Glomerular visceral epithelial cell (primary cell): ENCODE results near the gene FOXF1.
A peak's percentile ranks its signal among the peaks of the same experiment; 100 is the strongest.

Experiments
- DNase-seq: peaks from one replicate; pipeline ENCODE4 v3.0.0-alpha.2; 2016; ENCODE audit errors: extremely low spot score

FOXF1 gene

GRCh38 chr16:86517652-86518258 is 7.4 kb downstream of the FOXF1 start:
- DNase-seq = peak; percentile 27

- DNase-seq = no peak
Measured at GRCh38 chr16:86519007-86519648, 8.8 kb downstream of the FOXF1 start.

- peak; percentile 44 for DNase-seq
Measured at GRCh38 chr16:86519649-86520316, 9.5 kb downstream of the FOXF1 start.

- DNase-seq = no peak
Measured at GRCh38 chr16:86520317-86521210, 10.2 kb downstream of the FOXF1 start.

GRCh38 chr16:86521236-86522197 is 11.2 kb downstream of the FOXF1 start:
- no peak for DNase-seq

- DNase-seq = no peak
Measured at GRCh38 chr16:86522634-86523033, 12.3 kb downstream of the FOXF1 start.

GRCh38 chr16:86523166-86523740 is 12.9 kb downstream of the FOXF1 start:
- no peak for DNase-seq

GRCh38 chr16:86524029-86524428 is 13.7 kb downstream of the FOXF1 start:
- no peak for DNase-seq

- DNase-seq = no peak
Measured at GRCh38 chr16:86525696-86526095, 15.4 kb downstream of the FOXF1 start.

GRCh38 chr16:86527366-86527765 is 17.0 kb downstream of the FOXF1 start:
- no peak for DNase-seq

- no peak for DNase-seq
Measured at GRCh38 chr16:86528061-86528929, 18.0 kb downstream of the FOXF1 start.

GRCh38 chr16:86529160-86529559 is 18.8 kb downstream of the FOXF1 start:
- peak; percentile 22 for DNase-seq

GRCh38 chr16:86530251-86531190 is 20.2 kb downstream of the FOXF1 start:
- DNase-seq = no peak

GRCh38 chr16:86531191-86531545 is 20.8 kb downstream of the FOXF1 start:
- DNase-seq = no peak

- no peak for DNase-seq
Measured at GRCh38 chr16:86531641-86532525, 21.6 kb downstream of the FOXF1 start.

- no peak for DNase-seq
Measured at GRCh38 chr16:86532526-86532815, 22.1 kb downstream of the FOXF1 start.

GRCh38 chr16:86533076-86533475 is 22.7 kb downstream of the FOXF1 start:
- DNase-seq = no peak
